OCI-LY7 (cell line): ENCODE results near the gene MMP23B. TPM values are rescaled to one million over a fixed set of nuclear protein-coding genes. Genes with fewer than 3 reads are reported as not detected.
"Not testable (repeated sequence)": the region's sequence is repeated elsewhere in the genome, so short reads cannot be mapped to it uniquely, and the experiment has no call there.

Experiments
- BruUV-seq: library from RNA; stranded (reverse); fragments of 400-500 nt; replicated peaks from 2 replicates; lab custom pipeline; 2021; lab: Mats Ljungman, UMichigan
- CTCF ChIA-PET: fragments of 300-600 bp; sonication (Branson Sonifier 250); formaldehyde crosslinking; loops from one replicate; lab custom pipeline; 2022; ENCODE audit warnings: antibody characterized with exemption; ENCODE audit not compliant: unreplicated experiment; lab: Charles Lee
- POLR2A ChIA-PET: fragments of 300-600 bp; sonication (Branson Sonifier 250); formaldehyde crosslinking; loops from one replicate; lab custom pipeline; 2022; ENCODE audit warnings: antibody characterized with exemption; lab: Charles Lee
- DNase-seq: peaks from one replicate; pipeline ENCODE4 v3.0.0-alpha.2; 2015; ENCODE audit warnings: low spot score
- H2AFZ ChIP-seq: fragments of 200-600 bp; sonication (generic), shearing (Covaris generic); 2 replicates; pipeline ENCODE4 v1.6.1; 2014; ENCODE audit warnings: mild to moderate bottlenecking, antibody characterized with exemption, low read length, moderate library complexity
- H3K27ac ChIP-seq: fragments of 200-600 bp; sonication (generic); 2 replicates; pipeline ENCODE4 v1.5.1; 2014; ENCODE audit warnings: mixed run types, low read depth, mild to moderate bottlenecking, moderate library complexity, low read length, inconsistent platforms; ENCODE audit not compliant: poor library complexity, severe bottlenecking
- H3K36me3 ChIP-seq: fragments of 200-600 bp; sonication (generic); 2 replicates; pipeline ENCODE4 v1.6.1; 2014; ENCODE audit warnings: mild to moderate bottlenecking, antibody characterized with exemption, low read length, moderate library complexity, mixed read lengths; ENCODE audit not compliant: insufficient read depth
- H3K4me1 ChIP-seq: fragments of 200-600 bp; sonication (generic); 2 replicates; pipeline ENCODE4 v1.5.1; 2014; ENCODE audit warnings: mild to moderate bottlenecking, low read length; ENCODE audit not compliant: insufficient read depth, poor library complexity, severe bottlenecking
- H3K4me2 ChIP-seq: fragments of 200-600 bp; sonication (generic); 2 replicates; pipeline ENCODE4 v1.6.1; 2014; ENCODE audit warnings: mild to moderate bottlenecking, low read length
- H3K4me3 ChIP-seq: fragments of 200-600 bp; sonication (generic); 2 replicates; pipeline ENCODE4 v1.5.1; 2014; ENCODE audit warnings: mild to moderate bottlenecking, low read depth, low read length; ENCODE audit not compliant: poor library complexity, severe bottlenecking
- H3K79me2 ChIP-seq: fragments of 200-600 bp; sonication (generic); 2 replicates; pipeline ENCODE4 v1.6.1; 2016; ENCODE audit warnings: low read depth, mild to moderate bottlenecking, low read length, moderate library complexity, mixed read lengths; ENCODE audit not compliant: insufficient read depth
- H3K9me2 ChIP-seq: fragments of 200-600 bp; sonication (generic); 2 replicates; pipeline ENCODE4 v1.6.1; 2016; ENCODE audit warnings: mild to moderate bottlenecking, low read length, mixed read lengths; ENCODE audit not compliant: insufficient read depth
- H3K9me3 ChIP-seq: fragments of 200-600 bp; sonication (generic); 2 replicates; pipeline ENCODE4 v1.6.1; 2014; ENCODE audit warnings: mild to moderate bottlenecking, mixed run types, low read length, mixed read lengths
- H4K20me1 ChIP-seq: fragments of 200-600 bp; sonication (generic); 2 replicates; pipeline ENCODE4 v1.6.1; 2014; ENCODE audit warnings: mild to moderate bottlenecking, antibody characterized with exemption, low read length, moderate library complexity, mixed read lengths; ENCODE audit not compliant: insufficient read depth
- CTCF ChIP-seq: fragments of 200-600 bp; sonication (generic); conservative IDR thresholded peaks from 2 replicates; pipeline ENCODE4 v1.5.1; 2014; ENCODE audit warnings: mild to moderate bottlenecking, antibody characterized with exemption, low read length, moderate library complexity, mixed read lengths
- EZH2phosphoT487 ChIP-seq: fragments of 200-600 bp; sonication (generic); IDR thresholded peaks from 2 replicates; pipeline ENCODE4 v1.6.1; 2018; ENCODE audit warnings: low read depth, borderline replicate concordance, mild to moderate bottlenecking, mixed run types, antibody characterized with exemption, low read length, moderate library complexity, mixed read lengths
- intact Hi-C: fragments of 100-400 bp; cut with micrococcal nuclease; formaldehyde crosslinking; loops from one replicate; pipeline ENCODE4 v1.10.0; 2022; ENCODE audit not compliant: unreplicated experiment
- total RNA-seq, 2 experiments: library from RNA; depleted of rRNA in 1 of 2; stranded (reverse); fragments of >200 nt in 1 of 2; shearing (Covaris generic) in 1 of 2; gene quantifications; 2 replicates each; pipeline ENCODE4 v1.2.3, GENCODE V29; 2014 to 2022

The MMP23B gene
- total RNA-seq, 2 experiments from 2014 or later: 2.2 to 7.6 TPM

DNA sequence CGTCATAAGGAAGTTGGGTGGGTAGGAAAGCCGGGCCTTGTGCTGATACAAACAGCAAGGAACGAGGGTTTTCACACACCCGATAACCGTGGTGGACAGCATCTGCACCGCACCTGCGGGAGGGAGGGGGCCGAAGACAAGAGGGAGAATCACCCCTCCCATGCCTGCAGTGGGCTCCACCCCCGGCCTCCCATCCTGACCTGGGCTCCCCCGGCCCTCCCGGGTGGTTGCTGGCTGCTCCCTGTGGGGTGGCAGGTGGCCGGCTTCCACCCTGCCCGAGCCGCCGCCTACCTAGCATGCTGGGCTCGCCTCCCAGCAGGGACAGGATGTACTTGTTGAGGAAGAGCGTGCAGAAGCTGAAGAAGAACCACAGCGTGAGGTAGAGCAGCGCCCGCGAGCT, 44.1 kb downstream of the MMP23B start:
- POLR2A ChIA-PET, CTCF ChIA-PET, intact Hi-C loops, H3K9me2 ChIP-seq, H3K4me3 ChIP-seq, H3K27ac ChIP-seq, BruUV-seq, H3K4me2 ChIP-seq, H3K79me2 ChIP-seq, H2AFZ ChIP-seq, H4K20me1 ChIP-seq, H3K9me3 ChIP-seq, DNase-seq: not testable (repeated sequence)
- Histone ChIP-seq H3K4me1 (peaks cover 35% of the 10 kb centered on the region), H3K36me3 (peaks cover 16% of the 10 kb centered on the region; the same call in 1 of the 2 replicates)

DNA sequence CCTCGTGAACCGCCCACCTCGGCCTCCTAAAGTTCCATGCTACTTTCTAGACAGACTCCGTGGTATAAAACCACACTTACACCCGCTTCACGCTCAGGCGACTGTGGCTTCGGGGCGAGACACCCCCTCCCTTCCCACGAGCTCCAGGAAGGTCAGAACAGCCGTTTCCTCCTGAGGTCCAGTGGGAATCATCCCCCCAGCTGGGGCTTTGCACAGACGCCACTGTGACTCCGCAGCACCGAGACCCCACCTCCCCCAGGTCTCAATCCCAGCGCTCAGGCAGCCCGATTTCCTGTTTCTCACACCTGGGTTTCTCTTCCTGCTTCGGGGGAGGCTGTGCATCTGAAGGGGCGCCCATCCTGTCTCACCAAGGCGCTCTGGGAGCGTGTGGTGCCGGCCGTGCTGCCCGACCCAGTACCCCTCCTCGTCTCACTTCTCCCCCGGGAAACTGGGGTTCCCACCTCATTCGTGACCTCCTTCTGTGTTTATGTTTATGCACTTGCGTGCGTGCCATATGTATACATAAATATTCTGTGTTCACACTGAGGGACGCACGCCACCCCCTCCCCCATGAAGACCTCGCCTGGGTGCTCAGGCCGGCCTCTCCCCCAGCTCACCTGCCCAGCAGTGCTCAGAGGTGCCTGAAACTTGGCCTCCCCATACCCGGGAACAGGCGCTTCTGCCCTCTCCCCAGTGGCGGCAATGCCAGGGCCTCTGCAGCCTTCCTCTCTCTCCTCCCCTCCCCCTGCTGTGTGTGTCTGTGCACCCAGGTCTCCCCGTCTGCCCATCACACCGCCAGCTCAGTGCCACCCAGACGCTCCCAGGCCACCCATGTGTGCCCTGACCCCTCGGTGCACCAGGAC, 46.0 kb downstream of the MMP23B start:
- CTCF ChIA-PET: interaction anchor here (0.6 to 1.1 kb wide), 3 partner anchors 26 to 96 kb away, joined by 3 to 10 read pairs (median 3); no protein-coding TSS in a partner anchor
- H3K4me3 ChIP-seq: peak overlapping the region; percentile 73
- peak overlapping the region; percentile 97 for H3K4me2 ChIP-seq
- no peaks in the 10 kb centered on the region for H3K9me2 ChIP-seq
- no peaks in the 10 kb centered on the region for H4K20me1 ChIP-seq
- no TSS peak for BruUV-seq
- no peaks in the 10 kb centered on the region for H3K79me2 ChIP-seq
- no peaks in the 10 kb centered on the region for H3K9me3 ChIP-seq
- intact Hi-C loops: no loop called here
- peak overlapping the region; percentile 97 for H3K27ac ChIP-seq
- H2AFZ ChIP-seq: peak overlapping the region; percentile 48; the same call in 1 of the 2 replicates
- peak; percentile 90 for DNase-seq
- peaks cover 35% of the 10 kb centered on the region for H3K4me1 ChIP-seq
- peaks cover 4% of the 10 kb centered on the region; the same call in 1 of the 2 replicates for H3K36me3 ChIP-seq
- POLR2A ChIA-PET: interaction anchor here (0.8 to 0.9 kb wide), 2 partner anchors 18 to 64 kb away, joined by 3 read pairs; no protein-coding TSS in a partner anchor
- no peak for TF ChIP-seq EZH2phosphoT487
- no peak for TF ChIP-seq CTCF

- Histone ChIP-seq H3K4me3 (peak overlapping the region; percentile 73), H3K9me2 (no peaks in the 10 kb centered on the region), H3K9me3 (no peaks in the 10 kb centered on the region), H3K36me3 (peaks cover 4% of the 10 kb centered on the region; the same call in 1 of the 2 replicates), H3K4me2 (peak overlapping the region; percentile 97), H2AFZ (peak overlapping the region; percentile 48; the same call in 1 of the 2 replicates), H3K4me1 (peaks cover 35% of the 10 kb centered on the region), H3K79me2 (no peaks in the 10 kb centered on the region), H3K27ac (peak overlapping the region; percentile 97), H4K20me1 (no peaks in the 10 kb centered on the region)
- no peak for TF ChIP-seq EZH2phosphoT487
- peak; percentile 89 for TF ChIP-seq CTCF
- no TSS peak for BruUV-seq
- ChIA-PET CTCF (interaction anchor here (0.6 kb wide), 3 partner anchors 27 to 91 kb away, joined by 3 to 10 read pairs (median 3); no protein-coding TSS in a partner anchor), POLR2A (interaction anchor here (0.6 to 0.9 kb wide), 3 partner anchors 19 to 227 kb away, joined by 3 read pairs; no protein-coding TSS in a partner anchor)
- intact Hi-C loops: no loop called here
- peak; percentile 89 for DNase-seq
These were observed 46.8 kb downstream of the MMP23B start for GRCh38 chr1:1678581-1679380.
